ENCODE data around the gene STRN4.

The STRN4 gene

DNA sequence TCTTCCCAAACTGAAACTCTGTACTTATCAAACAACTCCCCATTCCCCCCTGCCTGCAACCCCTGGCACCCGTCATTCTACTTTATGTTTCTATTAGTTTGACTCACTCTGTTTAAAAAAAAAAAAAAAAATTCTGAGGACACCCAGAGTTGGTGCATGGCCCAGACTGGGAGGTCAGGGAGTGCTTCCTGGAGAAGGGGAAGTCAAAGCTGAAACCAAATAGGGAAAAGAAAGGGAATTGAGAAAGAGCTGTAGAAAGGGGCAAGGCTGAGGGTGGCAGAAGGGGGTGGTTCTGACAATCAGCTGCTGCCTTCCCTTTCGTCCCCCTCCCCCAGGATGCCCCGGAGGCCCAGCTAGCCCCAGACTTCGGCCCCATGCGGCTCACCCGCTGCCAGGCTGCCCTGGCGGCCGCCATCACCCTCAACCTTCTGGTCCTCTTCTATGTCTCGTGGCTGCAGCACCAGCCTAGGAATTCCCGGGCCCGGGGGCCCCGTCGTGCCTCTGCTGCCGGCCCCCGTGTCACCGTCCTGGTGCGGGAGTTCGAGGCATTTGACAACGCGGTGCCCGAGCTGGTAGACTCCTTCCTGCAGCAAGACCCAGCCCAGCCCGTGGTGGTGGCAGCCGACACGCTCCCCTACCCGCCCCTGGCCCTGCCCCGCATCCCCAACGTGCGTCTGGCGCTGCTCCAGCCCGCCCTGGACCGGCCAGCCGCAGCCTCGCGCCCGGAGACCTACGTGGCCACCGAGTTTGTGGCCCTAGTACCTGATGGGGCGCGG, 9.0 kb upstream of the STRN4 start:
- peak; percentile 23 to 76 for DNase-seq (ENCODE audit: low read depth in 1 of 2, low spot score in 1 of 2)
- Histone ChIP-seq H3K27me3 (ENCODE audit: insufficient read depth, poor library complexity, severe bottlenecking) (no peaks in the 10 kb centered on the region), H3K4me3 (replicated peaks; ENCODE audit: insufficient read depth, low read length) (no peak overlapping the region), H3K27ac (replicated peaks) (no peak overlapping the region)
- peak; percentile 42; the same call in 1 of the 2 replicates for TF ChIP-seq SPI1 (IDR thresholded peaks at IDR 0.05; ENCODE audit: borderline replicate concordance, low read depth)
- TF ChIP-seq, protein P1, sequence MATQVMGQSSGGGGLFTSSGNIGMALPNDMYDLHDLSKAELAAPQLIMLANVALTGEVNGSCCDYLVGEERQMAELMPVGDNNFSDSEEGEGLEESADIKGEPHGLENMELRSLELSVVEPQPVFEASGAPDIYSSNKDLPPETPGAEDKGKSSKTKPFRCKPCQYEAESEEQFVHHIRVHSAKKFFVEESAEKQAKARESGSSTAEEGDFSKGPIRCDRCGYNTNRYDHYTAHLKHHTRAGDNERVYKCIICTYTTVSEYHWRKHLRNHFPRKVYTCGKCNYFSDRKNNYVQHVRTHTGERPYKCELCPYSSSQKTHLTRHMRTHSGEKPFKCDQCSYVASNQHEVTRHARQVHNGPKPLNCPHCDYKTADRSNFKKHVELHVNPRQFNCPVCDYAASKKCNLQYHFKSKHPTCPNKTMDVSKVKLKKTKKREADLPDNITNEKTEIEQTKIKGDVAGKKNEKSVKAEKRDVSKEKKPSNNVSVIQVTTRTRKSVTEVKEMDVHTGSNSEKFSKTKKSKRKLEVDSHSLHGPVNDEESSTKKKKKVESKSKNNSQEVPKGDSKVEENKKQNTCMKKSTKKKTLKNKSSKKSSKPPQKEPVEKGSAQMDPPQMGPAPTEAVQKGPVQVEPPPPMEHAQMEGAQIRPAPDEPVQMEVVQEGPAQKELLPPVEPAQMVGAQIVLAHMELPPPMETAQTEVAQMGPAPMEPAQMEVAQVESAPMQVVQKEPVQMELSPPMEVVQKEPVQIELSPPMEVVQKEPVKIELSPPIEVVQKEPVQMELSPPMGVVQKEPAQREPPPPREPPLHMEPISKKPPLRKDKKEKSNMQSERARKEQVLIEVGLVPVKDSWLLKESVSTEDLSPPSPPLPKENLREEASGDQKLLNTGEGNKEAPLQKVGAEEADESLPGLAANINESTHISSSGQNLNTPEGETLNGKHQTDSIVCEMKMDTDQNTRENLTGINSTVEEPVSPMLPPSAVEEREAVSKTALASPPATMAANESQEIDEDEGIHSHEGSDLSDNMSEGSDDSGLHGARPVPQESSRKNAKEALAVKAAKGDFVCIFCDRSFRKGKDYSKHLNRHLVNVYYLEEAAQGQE (IDR thresholded peaks at IDR 0.05; ENCODE audit: insufficient replicate concordance, low read depth): no peak

- no peak for TF ChIP-seq GABPA (IDR thresholded peaks at IDR 0.05; ENCODE audit: low read depth)
- peak; percentile 63 for TF ChIP-seq CTCF (IDR thresholded peaks at IDR 0.05; ENCODE audit: insufficient read depth, low read length)
- no peaks in the 10 kb centered on the region for H3K27me3 ChIP-seq (ENCODE audit: insufficient read depth, poor library complexity, severe bottlenecking)
- no peak overlapping the region for H3K27ac ChIP-seq (replicated peaks)
- no peak overlapping the region for H3K4me3 ChIP-seq (replicated peaks; ENCODE audit: insufficient read depth, low read length)
- DNase-seq (ENCODE audit: low read depth in 1 of 2, low spot score in 1 of 2): peak in 1 of 2 experiments; percentile 77
Measured at GRCh38 chr19:46753420-46754155, 7.3 kb upstream of the STRN4 start.

DNA sequence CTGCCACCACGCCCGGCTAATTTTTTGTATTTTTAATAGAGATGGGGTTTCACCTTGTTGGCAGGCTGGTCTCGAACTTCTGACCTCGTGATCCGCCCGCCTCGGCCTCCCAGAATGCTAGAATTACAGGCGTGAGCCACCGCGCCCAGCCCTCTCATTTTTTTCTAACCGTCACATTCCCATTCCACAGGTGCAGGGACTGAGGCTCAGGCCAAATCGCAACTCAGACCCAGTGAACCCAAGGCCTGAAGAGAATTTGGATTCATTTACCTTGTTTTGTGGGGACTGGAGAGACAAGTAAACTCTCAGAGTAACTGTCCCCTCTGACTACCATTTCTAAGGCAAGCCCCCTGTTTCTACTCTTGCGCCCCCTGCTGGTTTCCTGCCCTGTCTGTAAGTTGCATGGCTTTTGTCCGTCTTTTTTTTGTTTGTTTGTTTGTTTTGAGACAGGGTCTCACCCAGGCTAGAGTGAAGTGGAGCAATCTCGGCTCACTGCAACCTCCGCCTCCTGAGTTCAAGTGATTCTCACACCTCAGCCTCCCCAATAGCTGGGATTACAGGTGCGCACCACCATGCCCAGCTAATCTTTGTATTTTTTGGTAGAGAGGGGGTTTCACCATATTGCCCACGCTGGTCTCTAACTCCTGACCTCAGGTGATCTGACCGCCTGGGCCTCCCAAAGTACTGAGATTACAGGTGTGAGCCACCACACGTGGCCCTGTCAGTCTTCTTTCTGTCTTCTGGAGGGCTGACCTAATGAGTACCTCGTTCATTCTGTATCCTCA, 2.3 kb upstream of the STRN4 start:
- no peak overlapping the region for H3K4me3 ChIP-seq (replicated peaks; ENCODE audit: insufficient read depth, low read length)
- no peak overlapping the region for H3K27ac ChIP-seq (replicated peaks)
- no peak for TF ChIP-seq SPI1 (IDR thresholded peaks at IDR 0.05; ENCODE audit: borderline replicate concordance, low read depth)
- TF ChIP-seq CTCF (IDR thresholded peaks at IDR 0.05; ENCODE audit: insufficient read depth, low read length): peak; percentile 45
- DNase-seq (ENCODE audit: low read depth in 1 of 2, low spot score in 1 of 2): peak in 1 of 2 experiments; percentile 72
- H3K27me3 ChIP-seq (ENCODE audit: insufficient read depth, poor library complexity, severe bottlenecking): no peaks in the 10 kb centered on the region

DNA sequence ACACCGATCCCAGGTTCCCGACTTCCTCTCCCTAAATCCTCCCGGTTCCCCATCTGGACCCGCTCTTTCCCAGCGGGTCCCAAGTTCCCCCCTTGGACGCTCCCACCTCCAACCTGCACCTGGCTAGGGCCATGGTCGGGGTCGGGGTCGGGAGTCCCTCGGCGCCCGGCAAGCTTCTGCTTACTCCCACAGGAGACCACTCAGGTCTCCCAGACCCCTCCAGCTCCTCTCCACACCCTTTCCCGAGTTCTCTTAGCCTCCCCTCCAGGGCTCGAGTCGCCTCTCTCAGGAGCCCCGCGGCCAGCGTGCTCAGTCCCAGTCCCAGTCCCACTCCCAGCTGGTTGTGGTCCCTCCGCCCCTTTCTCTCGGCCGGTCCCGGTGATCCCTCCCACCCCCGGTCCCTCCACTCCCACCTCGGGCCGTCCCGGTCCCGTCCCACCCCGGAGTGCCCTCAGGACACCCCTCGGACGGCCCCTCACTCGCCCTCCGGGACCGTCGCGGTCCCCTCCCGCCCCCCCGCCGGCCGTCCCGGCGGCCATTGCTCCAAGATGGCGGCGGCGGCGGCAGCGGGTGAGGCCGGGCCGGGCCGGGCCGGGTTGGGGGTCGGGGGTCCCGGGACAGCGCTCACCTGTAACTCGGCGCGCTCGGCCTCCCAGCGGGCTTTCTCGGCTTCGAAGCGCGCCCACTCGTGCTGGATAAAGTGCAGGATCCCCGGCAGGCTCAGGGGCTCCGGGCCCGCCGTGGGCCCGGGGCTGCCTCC, 549 bp downstream of the STRN4 start, which contains the start of gene FKRP:
TSS of gene FKRP (plus strand) at position 537 of the 760 bp plus-strand sequence. CDS start 9,394 bp downstream, outside the sequence.
- Histone ChIP-seq H3K27me3 (ENCODE audit: insufficient read depth, poor library complexity, severe bottlenecking) (no peaks in the 10 kb centered on the region), H3K4me3 (replicated peaks; ENCODE audit: insufficient read depth, low read length) (peak within 1 kb of the TSS; percentile 71), H3K27ac (replicated peaks) (peak within 1 kb of the TSS; percentile 68)
- TF ChIP-seq, protein P1 (IDR thresholded peaks at IDR 0.05; ENCODE audit: insufficient replicate concordance, low read depth): peak; percentile 53
- TF ChIP-seq GABPA (IDR thresholded peaks at IDR 0.05; ENCODE audit: low read depth) (no peak), POLR2AphosphoS5 (IDR thresholded peaks at IDR 0.05; ENCODE audit: low read depth) (0 out of 2 replicates have a peak, but pooled peaks have one; percentile 19), CTCF (IDR thresholded peaks at IDR 0.05; ENCODE audit: insufficient read depth, low read length) (no peak)
- peak; percentile 14 to 45 for DNase-seq (ENCODE audit: low read depth in 1 of 2, low spot score in 1 of 2)
